Right forelimb (tissue), 1 donor: ENCODE measurements around the gene NLK.
"Not testable (repeated sequence)": the region's sequence is repeated elsewhere in the genome, so short reads cannot be mapped to it uniquely, and the experiment has no call there.

Source experiments
- DNase-seq: peaks from one replicate; pipeline ENCODE4 v3.0.0-alpha.2; 2018

NLK gene

GRCh38 chr17:28166478-28166877, 124.0 kb downstream of the NLK start:
- no peak for DNase-seq

DNA sequence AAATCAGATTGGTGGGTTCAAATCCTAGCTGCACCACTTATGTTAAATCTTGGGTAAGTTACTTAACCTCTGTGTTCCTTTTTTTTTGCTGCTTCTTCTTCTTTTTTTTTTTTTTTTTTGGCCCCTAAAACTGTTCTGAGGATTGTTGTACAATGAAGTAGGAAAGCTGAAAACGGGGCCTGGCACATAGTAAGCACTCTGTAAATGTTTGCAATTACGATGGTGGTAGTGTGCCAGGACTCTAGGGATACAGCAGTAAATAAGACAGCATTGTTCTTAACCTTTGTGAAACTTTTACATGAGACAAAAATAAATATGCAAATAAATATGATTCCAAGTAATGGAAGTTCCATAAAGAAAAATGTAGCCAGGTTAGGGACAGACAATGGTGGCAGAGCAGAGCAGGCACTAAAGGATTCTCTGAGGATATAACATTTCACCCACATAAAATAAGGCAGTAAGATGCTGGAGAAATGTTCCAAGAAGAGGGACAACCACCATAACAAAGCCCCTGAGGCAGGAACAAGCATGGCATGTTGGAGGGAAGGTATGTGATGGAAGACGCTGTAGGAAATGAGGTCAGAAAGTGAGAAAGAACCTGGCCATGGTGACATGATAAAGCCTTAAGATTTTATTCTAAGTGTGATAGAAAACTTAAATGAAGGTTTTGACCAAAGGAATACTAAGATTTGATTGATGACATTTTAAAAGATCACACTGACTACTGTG, 127.3 kb downstream of the NLK start:
- no peak for DNase-seq

GRCh38 chr17:28170771-28171170, 128.3 kb downstream of the NLK start:
- DNase-seq, result no peak

GRCh38 chr17:28173031-28173561, 130.6 kb downstream of the NLK start:
- no peak for DNase-seq

GRCh38 chr17:28173801-28174200, 131.3 kb downstream of the NLK start:
- no peak for DNase-seq

GRCh38 chr17:28174352-28175046, 132.0 kb downstream of the NLK start:
- DNase-seq, result no peak

DNA sequence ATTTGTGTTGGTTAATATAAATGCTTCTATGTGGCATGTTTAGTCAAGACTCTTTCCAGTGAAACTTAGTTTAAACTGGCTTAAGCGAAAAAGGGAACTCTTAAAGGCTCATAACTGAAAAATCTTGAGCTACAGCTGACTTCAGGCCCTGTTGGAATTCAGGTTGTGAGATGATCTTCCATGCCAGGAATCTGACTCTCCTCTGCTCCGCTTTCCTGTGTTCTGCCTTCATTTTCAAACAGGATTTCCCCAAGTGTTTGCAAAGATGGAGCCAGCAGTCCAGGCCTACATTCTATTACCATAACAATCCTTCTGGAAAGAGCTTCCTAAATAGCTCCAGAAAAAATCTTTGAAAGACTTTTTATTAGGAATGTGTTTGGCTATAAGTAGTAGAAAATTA, 134.9 kb downstream of the NLK start:
- DNase-seq, result no peak

- no peak for DNase-seq
These were observed 136.3 kb downstream of the NLK start for GRCh38 chr17:28178800-28179199.

DNA sequence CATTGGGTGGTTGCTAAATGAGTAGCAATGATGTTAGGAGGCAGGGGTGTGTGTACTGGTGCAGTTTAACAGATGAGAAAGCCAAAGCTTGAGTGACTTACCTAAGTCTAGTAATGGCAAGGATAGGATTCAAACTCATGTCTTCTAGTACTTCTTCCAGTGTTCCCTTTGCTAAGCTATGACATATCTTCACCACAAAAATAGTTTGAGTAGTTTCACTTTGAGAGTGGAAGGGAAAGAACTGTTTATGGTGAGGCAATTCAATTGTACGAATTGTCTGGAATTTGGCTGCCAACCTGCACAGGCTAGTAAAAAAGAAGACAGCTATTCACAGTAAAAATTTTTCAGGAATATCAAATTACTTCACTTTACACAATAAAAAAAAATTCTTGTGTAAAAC, 138.0 kb downstream of the NLK start:
- no peak for DNase-seq

DNA sequence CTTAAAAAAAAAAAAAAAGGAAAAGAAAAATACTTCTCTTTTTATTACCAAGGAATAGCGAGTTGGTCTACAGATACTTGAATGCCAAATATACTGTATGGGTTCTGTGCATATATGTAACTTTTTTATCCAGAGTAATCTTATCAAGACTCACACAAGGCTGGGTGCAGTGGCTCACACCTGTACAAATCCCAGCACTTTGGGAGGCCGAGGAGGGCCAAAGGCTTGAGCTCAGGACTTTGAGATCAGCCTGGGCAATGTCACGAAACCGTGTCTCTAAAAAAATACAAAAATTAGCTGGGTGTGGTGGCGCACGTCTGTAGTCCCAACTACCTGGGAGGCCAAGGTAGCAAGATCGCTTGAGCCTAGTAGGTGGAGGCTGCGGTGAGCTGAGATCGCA, 139.1 kb downstream of the NLK start:
- no peak for DNase-seq

GRCh38 chr17:28182559-28182958, 140.1 kb downstream of the NLK start:
- DNase-seq, result no peak

DNA sequence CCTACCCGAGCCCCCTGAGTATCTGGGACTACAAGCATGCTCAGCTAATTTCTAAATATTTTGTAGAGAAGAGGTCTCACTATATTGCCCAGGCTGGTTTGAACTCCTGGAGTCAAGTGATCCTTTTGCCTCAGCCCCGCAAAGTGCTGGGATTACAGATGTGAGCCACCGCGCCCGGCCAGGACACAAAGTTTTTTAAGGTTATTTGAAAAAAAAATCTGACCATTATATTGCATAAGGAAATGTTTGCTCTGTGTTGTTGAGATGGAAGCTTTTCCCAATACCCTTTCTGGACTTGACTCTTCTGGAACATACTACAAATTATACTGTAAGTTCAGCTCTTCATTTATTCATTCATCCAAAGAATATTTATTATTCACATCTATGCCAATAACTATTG, 143.2 kb downstream of the NLK start:
- DNase-seq, result no peak

DNA sequence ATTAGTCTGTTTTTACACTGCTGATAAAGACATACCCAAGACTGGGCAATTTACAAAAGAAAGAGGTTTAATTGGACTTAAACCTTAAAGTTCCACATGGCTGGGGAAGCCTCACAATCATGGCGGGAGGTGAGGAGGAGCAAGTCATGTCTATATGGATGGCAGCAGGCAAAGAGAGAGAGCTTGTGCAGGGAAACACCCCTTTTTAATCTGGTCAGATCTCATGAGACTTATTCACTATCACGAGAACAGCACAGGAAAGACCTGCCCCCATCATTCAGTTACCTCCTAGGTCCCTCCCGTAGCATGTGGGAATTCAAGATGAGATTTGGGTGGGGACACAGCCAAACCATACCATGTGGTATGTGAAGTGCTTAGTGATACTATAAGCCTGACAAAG, 144.0 kb downstream of the NLK start:
- not testable (repeated sequence) for DNase-seq

DNA sequence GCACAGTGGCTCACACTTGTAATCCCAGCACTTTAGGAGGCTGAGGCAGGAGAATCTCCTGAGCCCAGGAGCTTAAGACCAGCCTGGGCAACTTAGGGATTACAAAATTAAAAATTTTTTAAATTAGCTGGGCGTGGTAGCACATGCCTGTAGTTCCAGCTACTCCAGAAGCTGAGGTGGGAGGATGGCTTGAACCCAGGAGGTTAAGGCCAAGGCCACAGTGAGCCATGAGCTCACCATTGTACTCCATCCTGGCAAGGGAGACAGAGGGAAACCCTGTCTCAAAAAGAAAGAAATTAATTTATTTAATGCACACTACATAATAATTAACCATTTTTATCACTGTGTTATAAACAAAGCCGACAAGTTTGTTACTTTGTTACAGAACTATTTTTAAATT, 145.5 kb downstream of the NLK start:
- DNase-seq, result no peak

DNA sequence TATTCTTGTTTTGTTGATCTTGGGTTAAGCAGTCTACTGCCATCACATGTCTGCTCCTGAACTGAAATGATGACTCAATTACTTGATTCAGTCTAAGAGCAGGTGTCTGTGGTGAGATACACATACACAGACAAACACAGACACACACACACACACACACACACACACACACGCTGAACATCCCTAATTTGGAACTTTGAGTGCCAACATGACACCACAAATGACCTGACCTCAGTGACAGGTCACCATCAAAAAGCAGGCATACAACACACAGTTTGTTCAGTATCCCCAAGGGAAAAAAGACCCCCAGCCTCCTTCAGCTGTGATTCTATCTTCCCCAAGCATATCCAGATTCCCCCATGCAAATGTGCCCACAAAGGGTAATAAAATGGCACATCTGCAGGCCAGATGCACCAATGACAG, 146.4 kb downstream of the NLK start:
- DNase-seq, result no peak

- DNase-seq, result no peak
These were observed 147.2 kb downstream of the NLK start for GRCh38 chr17:28189667-28190066.

GRCh38 chr17:28191018-28191417, 148.5 kb downstream of the NLK start:
- no peak for DNase-seq

GRCh38 chr17:28193241-28193640, 150.8 kb downstream of the NLK start:
- no peak for DNase-seq

DNA sequence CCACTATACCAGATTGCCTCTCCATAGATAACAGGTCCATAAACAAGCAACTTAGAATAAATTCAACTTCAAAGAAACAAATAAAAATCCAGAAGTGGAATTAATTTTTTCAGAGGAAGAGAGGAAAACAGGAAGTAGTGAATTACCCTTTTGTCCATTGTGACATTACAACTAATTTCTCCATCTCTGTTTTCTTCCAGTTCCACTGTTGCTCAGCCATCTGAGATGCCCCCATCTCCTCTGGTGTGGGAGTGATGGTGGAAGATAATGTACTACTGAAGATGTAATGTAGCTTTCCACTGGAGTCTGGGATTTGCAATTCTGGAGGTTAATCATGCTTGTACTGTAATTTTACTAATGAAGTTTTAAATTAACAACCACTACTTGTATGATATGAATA, 151.9 kb downstream of the NLK start:
- DNase-seq, result no peak

DNA sequence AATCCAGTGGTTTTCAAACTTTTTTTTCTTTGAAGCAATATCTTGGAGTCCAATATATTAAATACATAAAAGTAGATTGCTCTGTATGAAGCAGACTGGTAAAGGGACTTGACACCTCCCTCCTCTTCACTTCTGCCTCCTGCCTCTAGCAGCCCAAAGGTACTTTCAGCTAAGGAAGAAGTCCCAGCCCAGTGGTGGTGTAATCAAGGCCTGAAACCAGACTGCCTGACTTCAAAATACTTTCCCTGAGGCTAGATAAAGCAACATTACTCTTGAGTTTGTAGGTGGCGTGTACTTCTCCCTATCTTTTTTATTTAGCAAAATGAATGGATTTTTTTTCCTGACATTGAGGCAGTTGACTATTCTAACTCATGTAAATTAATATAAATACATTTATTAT, 154.2 kb downstream of the NLK start:
- no peak for DNase-seq

DNA sequence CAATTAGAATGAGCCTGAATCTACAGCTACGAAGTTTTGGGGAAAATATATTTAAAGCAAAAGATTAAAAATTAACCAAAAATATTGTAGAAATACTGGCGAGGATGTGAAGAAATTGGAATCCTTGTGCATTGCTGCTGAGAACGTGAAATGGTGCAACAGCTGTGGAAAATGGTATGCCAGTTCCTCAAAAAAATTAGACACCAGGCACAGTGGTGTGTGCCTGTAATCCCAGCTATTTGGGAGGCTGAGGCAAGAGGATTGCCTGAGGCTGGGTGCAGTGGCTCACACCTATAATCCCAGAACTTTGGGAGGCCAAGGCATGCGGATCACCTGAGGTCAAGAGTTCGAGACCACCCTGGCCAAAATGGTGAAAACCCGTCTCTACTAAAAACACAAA, 156.6 kb downstream of the NLK start:
- DNase-seq, result no peak

GRCh38 chr17:28199728-28200127, 157.3 kb downstream of the NLK start:
- no peak for DNase-seq

GRCh38 chr17:28201315-28201714, 158.8 kb downstream of the NLK start:
- no peak for DNase-seq

DNA sequence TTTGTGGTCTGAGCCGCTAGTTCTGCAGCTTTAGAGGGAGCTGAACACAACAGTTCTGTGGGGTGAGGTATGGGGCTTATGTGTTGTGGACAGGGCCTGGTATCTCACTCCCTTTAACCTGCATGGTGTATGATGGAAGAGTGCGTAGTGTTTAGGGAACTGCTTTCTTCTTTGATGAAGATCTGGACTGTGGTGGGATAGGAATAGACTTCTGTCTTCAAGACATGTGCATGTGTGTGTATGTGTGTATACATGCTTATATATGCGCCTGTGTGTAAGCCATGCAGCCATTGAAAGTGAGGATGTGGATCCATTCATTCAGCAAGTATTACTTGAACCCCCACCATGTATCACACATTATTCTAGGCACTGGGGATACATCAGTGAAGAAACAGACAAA, 161.8 kb downstream of the NLK start:
- no peak for DNase-seq

- DNase-seq, result no peak
These were observed 162.3 kb downstream of the NLK start for GRCh38 chr17:28204751-28205150.
